ENCODE measurements around the gene KLHL7.
A peak's percentile ranks its signal among the peaks of the same experiment; 100 is the strongest.

KLHL7 gene

DNA sequence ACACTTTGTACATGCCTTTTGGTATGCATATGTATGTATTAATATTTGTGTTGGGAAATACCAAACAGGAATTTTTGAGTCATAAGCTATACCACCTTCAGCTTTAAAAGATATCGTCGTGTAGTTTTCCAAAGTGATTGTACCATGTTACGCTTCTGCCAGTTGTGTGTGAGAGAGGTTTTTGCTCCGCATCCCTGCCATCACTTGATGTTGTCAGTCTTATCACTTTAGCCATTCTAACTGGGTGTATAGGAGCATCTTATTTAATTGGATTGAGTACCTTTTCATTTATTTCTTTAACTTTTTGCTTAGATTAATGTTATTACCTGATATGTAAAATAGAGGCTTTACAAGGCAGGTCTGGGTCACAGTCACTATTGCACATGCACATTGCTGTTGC is 3.4 kb downstream of the KLHL7 start:
- H3K4me1 ChIP-seq (ENCODE audit: insufficient read depth, low read length), result peaks cover 36% of the 10 kb centered on the region
- H3K27ac ChIP-seq (ENCODE audit: low read length), result no peak overlapping the region
- no peak overlapping the region for H2AFZ ChIP-seq (ENCODE audit: low read depth, low read length)
- TF ChIP-seq CTCF (IDR thresholded peaks at IDR 0.05; ENCODE audit: borderline replicate concordance, extremely low read depth, low read length, poor library complexity, severe bottlenecking) (no peak), EZH2 (IDR thresholded peaks at IDR 0.05; ENCODE audit: borderline replicate concordance, low read depth, low read length, severe bottlenecking) (no peak)
- DNase-seq, result no peak
- H3K9me3 ChIP-seq (ENCODE audit: insufficient read depth, low read length, severe bottlenecking), result no peaks in the 10 kb centered on the region
- H3K27me3 ChIP-seq (ENCODE audit: insufficient read depth, low read length, poor library complexity), result no peaks in the 10 kb centered on the region
- peak overlapping the region; percentile 74; the same call in 1 of the 2 replicates for H3K4me2 ChIP-seq (ENCODE audit: insufficient read depth, low read length)
- no peaks in the 10 kb centered on the region; the same call in 1 of the 2 replicates for H3K36me3 ChIP-seq (ENCODE audit: insufficient read depth, low read length)
- H4K20me1 ChIP-seq (ENCODE audit: insufficient read depth, low read length), result peaks cover 5% of the 10 kb centered on the region; the same call in 1 of the 2 replicates
- H3K4me3 ChIP-seq (ENCODE audit: low read depth in 1 of 2, low read length in 2 of 2), result no peak overlapping the region
- ATAC-seq (ENCODE audit: insufficient read depth, low read depth), result no peak
- H3K9ac ChIP-seq (ENCODE audit: low read depth, low read length), result no peak overlapping the region
- peaks cover 47% of the 10 kb centered on the region for H3K79me2 ChIP-seq (ENCODE audit: insufficient read depth, low read length)

- Histone ChIP-seq H3K4me1 (ENCODE audit: insufficient read depth, low read length) (peaks cover 33% of the 10 kb centered on the region), H3K79me2 (ENCODE audit: insufficient read depth, low read length) (peaks cover 47% of the 10 kb centered on the region), H3K36me3 (ENCODE audit: insufficient read depth, low read length) (no peaks in the 10 kb centered on the region; the same call in 1 of the 2 replicates), H3K27ac (ENCODE audit: low read length) (no peak overlapping the region), H2AFZ (ENCODE audit: low read depth, low read length) (no peak overlapping the region), H4K20me1 (ENCODE audit: insufficient read depth, low read length) (peaks cover 10% of the 10 kb centered on the region; the same call in 1 of the 2 replicates), H3K4me3 (ENCODE audit: low read depth in 1 of 2, low read length in 2 of 2) (no peak overlapping the region), H3K9me3 (ENCODE audit: insufficient read depth, low read length, severe bottlenecking) (no peaks in the 10 kb centered on the region), H3K27me3 (ENCODE audit: insufficient read depth, low read length, poor library complexity) (no peaks in the 10 kb centered on the region), H3K9ac (ENCODE audit: low read depth, low read length) (no peak overlapping the region), H3K4me2 (ENCODE audit: insufficient read depth, low read length) (no peak overlapping the region)
- DNase-seq (no peak), ATAC-seq (ENCODE audit: insufficient read depth, low read depth) (no peak)
- TF ChIP-seq EZH2 (IDR thresholded peaks at IDR 0.05; ENCODE audit: borderline replicate concordance, low read depth, low read length, severe bottlenecking), result no peak
- no peak for TF ChIP-seq CTCF (IDR thresholded peaks at IDR 0.05; ENCODE audit: borderline replicate concordance, extremely low read depth, low read length, poor library complexity, severe bottlenecking)
Measured at GRCh38 chr7:23109470-23109869, 3.9 kb downstream of the KLHL7 start.

DNA sequence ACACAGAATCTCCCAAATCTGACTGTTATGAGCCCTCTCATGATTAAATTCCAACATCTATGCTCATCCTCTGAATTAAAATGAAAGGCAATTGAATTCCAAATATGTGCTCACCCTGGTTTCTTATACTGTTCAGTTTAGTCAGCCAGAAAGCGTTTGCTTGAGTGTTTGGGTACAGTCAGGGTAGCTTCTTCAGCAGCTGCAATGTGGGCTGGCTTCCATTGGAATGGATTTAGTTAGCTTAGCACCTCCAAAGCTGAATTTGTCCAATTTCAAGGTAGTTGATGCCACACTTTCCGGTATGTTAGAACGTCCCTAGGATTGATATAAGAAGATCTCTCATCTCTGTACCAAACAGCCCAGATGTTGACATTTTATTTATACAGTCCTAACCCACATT is 9.3 kb downstream of the KLHL7 start:
- DNase-seq, result no peak
- no peak for ATAC-seq (ENCODE audit: insufficient read depth, low read depth)
- Histone ChIP-seq H3K9me3 (ENCODE audit: insufficient read depth, low read length, severe bottlenecking) (no peaks in the 10 kb centered on the region), H3K27ac (ENCODE audit: low read length) (no peak overlapping the region), H3K27me3 (ENCODE audit: insufficient read depth, low read length, poor library complexity) (no peaks in the 10 kb centered on the region), H3K4me2 (ENCODE audit: insufficient read depth, low read length) (no peak overlapping the region), H3K36me3 (ENCODE audit: insufficient read depth, low read length) (no peaks in the 10 kb centered on the region; the same call in 1 of the 2 replicates), H3K4me3 (ENCODE audit: low read depth in 1 of 2, low read length in 2 of 2) (no peak overlapping the region), H3K9ac (ENCODE audit: low read depth, low read length) (no peak overlapping the region), H3K79me2 (ENCODE audit: insufficient read depth, low read length) (peaks cover 15% of the 10 kb centered on the region; the same call in 1 of the 2 replicates), H4K20me1 (ENCODE audit: insufficient read depth, low read length) (peaks cover 19% of the 10 kb centered on the region; the same call in 1 of the 2 replicates), H3K4me1 (ENCODE audit: insufficient read depth, low read length) (no peaks in the 10 kb centered on the region), H2AFZ (ENCODE audit: low read depth, low read length) (no peak overlapping the region)
- TF ChIP-seq CTCF (IDR thresholded peaks at IDR 0.05; ENCODE audit: borderline replicate concordance, extremely low read depth, low read length, poor library complexity, severe bottlenecking) (no peak), EZH2 (IDR thresholded peaks at IDR 0.05; ENCODE audit: borderline replicate concordance, low read depth, low read length, severe bottlenecking) (no peak)

All from DND-41 (cell line).